Bronchial epithelial cell (primary cell): ENCODE results near the gene CNTNAP4. TPM values are rescaled to one million over a fixed set of nuclear protein-coding genes. Genes with fewer than 3 reads are reported as not detected.

Experiments
- DNase-seq: peaks from one replicate; pipeline ENCODE4 v3.0.0-alpha.2; 2010; ENCODE audit warnings: low read depth
- FAIRE-seq: peaks from 2 replicates; lab custom pipeline; 2011; peaks lifted over from hg19 to GRCh38; lab: Jason Lieb, UNC
- H3K27me3 ChIP-seq: 2 replicates; pipeline ENCODE4 v1.5.1; 2011; ENCODE audit warnings: low read length; ENCODE audit not compliant: control insufficient read depth, insufficient read depth
- H3K36me3 ChIP-seq: 2 replicates; pipeline ENCODE4 v1.5.1; 2011; ENCODE audit warnings: low read length; ENCODE audit not compliant: control insufficient read depth, insufficient read depth
- H3K4me3 ChIP-seq: 2 replicates; pipeline ENCODE4 v1.5.1; 2011; ENCODE audit warnings: mild to moderate bottlenecking, low read depth, low read length, control low read depth
- CTCF ChIP-seq: IDR thresholded peaks from 2 replicates; pipeline ENCODE4 v1.5.1; 2011; ENCODE audit warnings: mild to moderate bottlenecking, moderate library complexity, low read length, control low read depth, inconsistent platforms; ENCODE audit not compliant: insufficient read depth, severe bottlenecking
- total RNA-seq: library from RNA; depleted of rRNA; stranded (reverse); fragments of >200 nt; gene quantifications from 2 replicates; pipeline ENCODE4 v1.2.1, GENCODE V29; 2014

Gene CNTNAP4
- total RNA-seq, 1 donor from 2014 or later = not detected

GRCh38 chr16:76443973-76444372 is 166.8 kb downstream of the CNTNAP4 start:
- DNase-seq = no peak
- TF ChIP-seq CTCF = no peak
- Histone ChIP-seq H3K27me3 (no peaks in the 10 kb centered on the region), H3K36me3 (no peaks in the 10 kb centered on the region), H3K4me3 (no peak overlapping the region)
- FAIRE-seq = no peak

DNA sequence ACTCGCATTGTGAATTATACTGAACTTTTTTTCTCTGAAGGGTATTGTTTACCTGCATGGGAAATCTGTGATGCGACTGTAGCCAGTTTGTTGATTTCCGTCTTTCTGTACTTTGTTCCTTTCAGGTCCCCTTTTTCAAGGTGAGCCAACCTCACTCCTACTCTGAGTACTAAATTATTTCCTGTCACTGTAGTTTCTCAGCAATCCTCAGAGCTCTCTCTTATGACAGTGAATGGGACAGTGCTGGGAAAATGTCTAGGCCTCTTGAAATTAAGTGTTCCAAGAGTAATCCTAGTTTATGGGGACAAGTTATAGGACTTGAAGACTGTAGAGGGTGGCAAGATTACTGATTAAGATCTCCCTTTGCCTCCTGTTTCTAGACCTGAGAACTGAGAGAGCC is 167.6 kb downstream of the CNTNAP4 start:
- Histone ChIP-seq H3K36me3 (no peaks in the 10 kb centered on the region), H3K27me3 (no peaks in the 10 kb centered on the region), H3K4me3 (no peak overlapping the region)
- no peak for TF ChIP-seq CTCF
- FAIRE-seq (no peak), DNase-seq (no peak)

DNA sequence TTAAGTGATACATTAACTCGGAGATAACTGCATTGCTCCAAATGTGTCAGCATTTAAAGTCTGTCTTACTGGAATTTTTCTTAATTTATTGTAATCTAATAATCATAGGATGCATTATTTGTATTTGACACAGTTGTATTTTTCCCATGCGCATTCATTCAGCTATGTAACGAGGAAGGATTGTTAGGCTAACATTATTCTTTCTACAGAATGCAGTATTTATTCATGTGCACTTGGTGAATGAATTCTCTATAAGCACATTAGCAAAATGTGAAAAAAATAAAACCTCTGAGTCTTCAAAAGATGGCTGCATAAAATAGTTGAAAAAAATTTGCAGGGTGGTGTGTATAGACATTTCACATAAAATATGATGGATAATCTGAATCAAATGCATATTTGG is 168.6 kb downstream of the CNTNAP4 start:
- Histone ChIP-seq H3K4me3 (no peak overlapping the region), H3K36me3 (no peaks in the 10 kb centered on the region), H3K27me3 (no peaks in the 10 kb centered on the region)
- TF ChIP-seq CTCF = no peak
- no peak for DNase-seq
- FAIRE-seq = no peak

DNA sequence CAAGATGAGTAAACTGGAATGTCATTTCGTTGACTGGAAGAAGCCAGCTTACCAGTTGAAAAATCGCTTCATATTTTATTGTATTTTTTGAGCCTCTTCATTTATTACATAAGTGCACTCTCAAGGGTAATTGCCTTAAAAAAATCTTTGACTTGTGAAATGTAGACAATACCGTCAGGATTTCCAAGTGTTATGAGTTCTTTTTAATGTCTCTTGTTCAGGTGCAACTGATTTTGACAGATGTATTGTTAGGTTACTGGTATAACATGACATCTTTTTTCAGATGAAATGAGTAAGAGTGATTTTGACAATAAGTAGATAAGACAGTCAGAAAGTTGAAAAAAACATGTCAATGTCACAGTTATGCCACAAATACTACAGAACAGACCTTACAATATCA is 169.1 kb downstream of the CNTNAP4 start:
- no peak for FAIRE-seq

DNA sequence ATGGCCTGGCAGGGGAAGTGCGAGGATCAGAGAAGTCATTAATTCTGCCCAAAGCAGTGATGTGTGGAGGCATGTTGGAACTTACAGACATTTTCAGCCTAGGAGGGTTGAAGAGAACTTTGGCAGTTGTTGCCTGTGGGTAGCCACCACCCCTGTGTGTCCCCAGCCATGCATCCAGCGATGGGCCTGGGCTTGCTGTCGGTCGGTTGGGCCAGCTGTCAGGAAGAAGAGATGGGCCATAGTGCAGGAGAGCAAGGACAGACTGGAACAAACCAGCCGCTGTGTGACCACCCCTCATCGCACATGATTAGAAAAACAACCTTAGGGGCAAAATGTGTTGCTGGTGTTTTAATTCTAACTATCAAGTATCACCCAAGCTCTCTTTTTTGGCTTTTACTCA is 173.7 kb downstream of the CNTNAP4 start:
- no peak for TF ChIP-seq CTCF
- no peak overlapping the region for H3K4me3 ChIP-seq
- DNase-seq (no peak), FAIRE-seq (peak; percentile 23)
- no peaks in the 10 kb centered on the region for H3K36me3 ChIP-seq
- no peaks in the 10 kb centered on the region for H3K27me3 ChIP-seq

More for the DNA sequence above, 169.1 kb downstream of the CNTNAP4 start:
- H3K36me3 ChIP-seq = no peaks in the 10 kb centered on the region
- no peak for DNase-seq
- no peak for TF ChIP-seq CTCF
- H3K4me3 ChIP-seq = no peak overlapping the region
- H3K27me3 ChIP-seq = no peaks in the 10 kb centered on the region

DNA sequence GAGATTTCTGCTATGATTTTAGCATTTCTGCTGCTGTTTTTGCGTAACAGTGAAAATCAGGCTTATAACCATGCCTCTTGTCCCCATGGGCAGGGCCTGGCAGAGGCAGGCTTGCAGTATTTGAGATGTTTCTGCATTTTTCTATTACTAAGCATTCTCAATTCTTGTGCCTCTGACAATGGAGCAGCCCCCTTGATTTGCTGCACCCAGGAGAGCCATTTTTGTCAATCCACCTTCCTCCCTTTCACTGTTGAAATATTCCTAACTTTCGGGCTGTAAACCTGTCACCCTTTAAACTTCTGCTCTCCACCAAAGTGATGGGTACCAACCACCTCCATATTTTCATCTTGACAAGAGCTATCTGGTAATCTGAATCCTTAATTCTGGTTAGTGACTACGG is 178.1 kb downstream of the CNTNAP4 start:
- H3K4me3 ChIP-seq = no peak overlapping the region
- no peaks in the 10 kb centered on the region for H3K36me3 ChIP-seq
- H3K27me3 ChIP-seq = no peaks in the 10 kb centered on the region
- FAIRE-seq = no peak
- DNase-seq = no peak
- no peak for TF ChIP-seq CTCF
